Measurements from ENCODE around the gene FN1. TPM values are rescaled to one million over a fixed set of nuclear protein-coding genes. Genes with fewer than 3 reads are reported as not detected.

Gene FN1
- total and polyA plus RNA-seq, 2 donors (not counting 1 experiment from before 2014, with no cell fraction given), result 0.05 TPM; not detected in 1

- ATAC-seq (ENCODE audit: low read depth) (no peak), DNase-seq (no peak)
- no peaks in the 10 kb centered on the region for H3K79me2 ChIP-seq (ENCODE audit: control insufficient read depth, insufficient read depth, low read length)
- intact Hi-C loops (cut with micrococcal nuclease), result no loop called here
- no peaks in the 10 kb centered on the region for H4K20me1 ChIP-seq (ENCODE audit: control insufficient read depth, insufficient read depth, low read length, poor library complexity, severe bottlenecking)
- Mint-ChIP-seq H3K27ac (no peak overlapping the region), H3K27me3 (peaks cover 58% of the 10 kb centered on the region), H3K9me3 (ENCODE audit: insufficient read depth) (no peaks in the 10 kb centered on the region), H3K4me1 (peaks cover 17% of the 10 kb centered on the region), H3K4me3 (no peak overlapping the region)
- H3K4me1 ChIP-seq (ENCODE audit: control insufficient read depth in 2 of 2, insufficient read depth in 2 of 2, low read length in 2 of 2), result peaks cover 20 to 21% of the 10 kb centered on the region in 2 donors
- no CpG with 5 or more reads among the region's 2 CpGs for whole genome bisulfite sequencing (ENCODE audit: insufficient coverage)
- no peak overlapping the region for H3K4me3 ChIP-seq (ENCODE audit: control extremely low read depth in 1 of 5, extremely low read depth in 1 of 5, insufficient read depth in 1 of 5, low read depth in 2 of 5, low read length in 4 of 5)
- no peak overlapping the region for H2AFZ ChIP-seq (ENCODE audit: insufficient read depth, low read depth, low read length, poor library complexity, severe bottlenecking)
- no peak overlapping the region for H3K9ac ChIP-seq (ENCODE audit: low read length)
- CTCF ChIA-PET, result interaction anchor here (1.2 kb wide), 1 partner anchor 16 kb away, joined by 4 read pairs; no protein-coding TSS in a partner anchor
- POLR2A ChIA-PET, result no interaction called here
- H3K27ac ChIP-seq (ENCODE audit: low read length in 2 of 2), result no peak overlapping the region
- no peak for TF ChIP-seq EZH2 (IDR thresholded peaks at IDR 0.05; ENCODE audit: borderline replicate concordance, insufficient read depth, low read depth, low read length, poor library complexity, severe bottlenecking)
- no peak for TF ChIP-seq CTCF (IDR thresholded peaks at IDR 0.05)
- H3K36me3 ChIP-seq (replicated peaks in 1 of 2; ENCODE audit: control extremely low read depth in 1 of 2, control insufficient read depth in 1 of 2, extremely low read depth in 1 of 2, insufficient read depth in 2 of 2, low read length in 1 of 2), result no peaks in the 10 kb centered on the region
- H3K27me3 ChIP-seq (replicated peaks in 1 of 4; ENCODE audit: control extremely low read depth in 1 of 4, control insufficient read depth in 3 of 4, insufficient read depth in 4 of 4, low read length in 3 of 4), result peaks cover 0 to 42% (median 30%) of the 10 kb centered on the region in 4 experiments
- no peaks in the 10 kb centered on the region for H3K9me3 ChIP-seq (ENCODE audit: control extremely low read depth in 1 of 3, control insufficient read depth in 2 of 3, insufficient read depth in 1 of 3, low read length in 2 of 3)
- no peak overlapping the region for H3K4me2 ChIP-seq (replicated peaks; ENCODE audit: low read depth, low read length, poor library complexity, severe bottlenecking)
Observed at GRCh38 chr2:215439404-215439803, 3.5 kb upstream of the FN1 start.

GRCh38 chr2:215437614-215438013, 1.7 kb upstream of the FN1 start:
- no peak overlapping the region for H3K27ac Mint-ChIP-seq
- Histone ChIP-seq H3K27ac (ENCODE audit: low read length in 2 of 2) (no peak overlapping the region), H3K9ac (ENCODE audit: low read length) (no peak overlapping the region), H3K4me1 (ENCODE audit: control insufficient read depth in 2 of 2, insufficient read depth in 2 of 2, low read length in 2 of 2) (peaks cover 20 to 21% of the 10 kb centered on the region in 2 donors), H3K4me2 (replicated peaks; ENCODE audit: low read depth, low read length, poor library complexity, severe bottlenecking) (no peak overlapping the region), H3K36me3 (replicated peaks in 1 of 2; ENCODE audit: control extremely low read depth in 1 of 2, control insufficient read depth in 1 of 2, extremely low read depth in 1 of 2, insufficient read depth in 2 of 2, low read length in 1 of 2) (no peaks in the 10 kb centered on the region), H4K20me1 (ENCODE audit: control insufficient read depth, insufficient read depth, low read length, poor library complexity, severe bottlenecking) (no peaks in the 10 kb centered on the region), H3K4me3 (ENCODE audit: control extremely low read depth in 1 of 5, extremely low read depth in 1 of 5, insufficient read depth in 1 of 5, low read depth in 2 of 5, low read length in 4 of 5) (no peak overlapping the region), H2AFZ (ENCODE audit: insufficient read depth, low read depth, low read length, poor library complexity, severe bottlenecking) (no peak overlapping the region), H3K27me3 (replicated peaks in 1 of 4; ENCODE audit: control extremely low read depth in 1 of 4, control insufficient read depth in 3 of 4, insufficient read depth in 4 of 4, low read length in 3 of 4) (peaks cover 0 to 40% (median 34%) of the 10 kb centered on the region in 4 experiments), H3K79me2 (ENCODE audit: control insufficient read depth, insufficient read depth, low read length) (no peaks in the 10 kb centered on the region), H3K9me3 (ENCODE audit: control extremely low read depth in 1 of 3, control insufficient read depth in 2 of 3, insufficient read depth in 1 of 3, low read length in 2 of 3) (no peaks in the 10 kb centered on the region)
- DNase-seq (no peak), ATAC-seq (ENCODE audit: low read depth) (no peak)
- no peak for TF ChIP-seq EZH2 (IDR thresholded peaks at IDR 0.05; ENCODE audit: borderline replicate concordance, insufficient read depth, low read depth, low read length, poor library complexity, severe bottlenecking)
- H3K27me3 Mint-ChIP-seq, result peaks cover 61% of the 10 kb centered on the region
- no peak overlapping the region for H3K4me3 Mint-ChIP-seq
- H3K9me3 Mint-ChIP-seq (ENCODE audit: insufficient read depth), result no peaks in the 10 kb centered on the region
- ChIA-PET CTCF (interaction anchor here (1.2 to 2.1 kb wide), 2 partner anchors 17 to 394 kb away, joined by 3 to 6 read pairs; no protein-coding TSS in a partner anchor), POLR2A (no interaction called here)
- peaks cover 17% of the 10 kb centered on the region for H3K4me1 Mint-ChIP-seq
- intact Hi-C loops (cut with micrococcal nuclease), result no loop called here
- WGBS (ENCODE audit: insufficient coverage), result no CpG with 5 or more reads among the region's 2 CpGs
